GM23338 (cell line): ENCODE data around the gene STAU1. TPM values are rescaled to one million over a fixed set of nuclear protein-coding genes. Genes with fewer than 3 reads are reported as not detected.

ENCODE experiments used
- ATAC-seq: fragments of 200-7000 bp; cut with Tn5 transposase; 3 replicates; pipeline ENCODE4 v1.9.1; 2020
- DNase-seq: peaks from one replicate; pipeline ENCODE4 v3.0.0-alpha.2; 2015; ENCODE audit warnings: low spot score
- H2AFZ ChIP-seq: fragments of 200-600 bp; sonication (generic); 2 replicates; pipeline ENCODE4 v1.8.0; 2016; ENCODE audit warnings: antibody characterized with exemption, mild to moderate bottlenecking, moderate library complexity
- H3F3A ChIP-seq: fragments of 200-600 bp; sonication (generic); replicated peaks from 2 replicates; pipeline ENCODE4 v1.8.0; 2017; ENCODE audit warnings: antibody characterized with exemption, mixed run types, low read depth
- H3K27ac ChIP-seq: fragments of 200-600 bp; sonication (generic); 2 replicates; pipeline ENCODE4 v1.6.1; 2016; ENCODE audit warnings: low read depth
- H3K27me3 ChIP-seq: fragments of 200-600 bp; sonication (generic); 2 replicates; pipeline ENCODE4 v1.8.0; 2016; ENCODE audit warnings: mild to moderate bottlenecking, mixed run types, moderate library complexity; ENCODE audit not compliant: insufficient read depth
- H3K36me3 ChIP-seq: fragments of 200-600 bp; sonication (generic); 2 replicates; pipeline ENCODE4 v1.8.0; 2016; ENCODE audit warnings: mild to moderate bottlenecking; ENCODE audit not compliant: insufficient read depth
- H3K4me1 ChIP-seq: fragments of 200-600 bp; sonication (generic); 2 replicates; pipeline ENCODE4 v1.8.0; 2016; ENCODE audit warnings: mild to moderate bottlenecking, moderate library complexity; ENCODE audit not compliant: insufficient read depth
- H3K4me2 ChIP-seq: fragments of 200-600 bp; sonication (generic); 2 replicates; pipeline ENCODE4 v1.7.1; 2017; ENCODE audit warnings: mixed run types
- H3K4me3 ChIP-seq: fragments of 200-600 bp; sonication (generic); 2 replicates; pipeline ENCODE4 v1.6.1; 2016; ENCODE audit warnings: mixed run types
- H3K79me2 ChIP-seq: fragments of 200-600 bp; sonication (generic); replicated peaks from 2 replicates; pipeline ENCODE4 v1.8.0; 2017; ENCODE audit warnings: mild to moderate bottlenecking; ENCODE audit not compliant: insufficient read depth
- H3K9me2 ChIP-seq: fragments of 200-600 bp; sonication (generic); 2 replicates; pipeline ENCODE4 v1.8.0; 2017; ENCODE audit not compliant: insufficient read depth
- H4K20me1 ChIP-seq: fragments of 200-600 bp; sonication (generic); replicated peaks from 2 replicates; pipeline ENCODE4 v1.8.0; 2017; ENCODE audit warnings: mild to moderate bottlenecking; ENCODE audit not compliant: insufficient read depth
- H3K27ac Mint-ChIP-seq: 2 replicates; pipeline ENCODE4 v1.8.0; 2020; ENCODE audit warnings: inconsistent platforms, mild to moderate bottlenecking, moderate library complexity, mixed read lengths
- H3K27me3 Mint-ChIP-seq: 3 replicates; pipeline ENCODE4 v1.8.0; 2022; ENCODE audit warnings: low read depth, mild to moderate bottlenecking, moderate library complexity, mixed read lengths, inconsistent platforms; ENCODE audit not compliant: insufficient read depth, poor library complexity
- H3K36me3 Mint-ChIP-seq: 3 replicates; pipeline ENCODE4 v1.8.0; 2021; ENCODE audit warnings: low read depth, mild to moderate bottlenecking, inconsistent platforms, moderate library complexity, mixed read lengths
- H3K4me1 Mint-ChIP-seq: 3 replicates; pipeline ENCODE4 v1.8.0; 2020; ENCODE audit warnings: mild to moderate bottlenecking, inconsistent platforms, mixed read lengths
- H3K4me3 Mint-ChIP-seq: 3 replicates; pipeline ENCODE4 v1.8.0; 2021; ENCODE audit warnings: moderate library complexity, mild to moderate bottlenecking, inconsistent platforms, mixed read lengths
- H3K9me3 Mint-ChIP-seq: 3 replicates; pipeline ENCODE4 v1.8.0; 2020; ENCODE audit warnings: moderate library complexity, mild to moderate bottlenecking, inconsistent platforms, mixed read lengths
- CREB1 ChIP-seq: fragments of 250-450 bp; sonication (Bioruptor Pico); IDR thresholded peaks from 2 replicates; pipeline ENCODE4 v1.5.0; 2020; ENCODE audit warnings: low read depth, mild to moderate bottlenecking, moderate library complexity
- CTCF ChIP-seq, 2 experiments: fragments of 200-600 bp in 1 of 2; sonication (generic) in 1 of 2; conservative IDR thresholded peaks; 2 replicates each; pipeline versions ENCODE4 v1.5.1 to v1.6.1; 2016 to 2017; ENCODE audit warnings: antibody characterized with exemption in 2 of 2, low read depth in 2 of 2, mild to moderate bottlenecking in 2 of 2, moderate library complexity in 1 of 2
- ETS1 ChIP-seq: IDR thresholded peaks from 2 replicates; pipeline ENCODE4 v1.6.1; 2016; ENCODE audit warnings: antibody characterized with exemption
- EZH2 ChIP-seq: fragments of 200-600 bp; sonication (generic); IDR thresholded peaks from one replicate; pipeline ENCODE4 v1.8.0; 2017; ENCODE audit warnings: antibody characterized with exemption, mild to moderate bottlenecking, low read depth; ENCODE audit not compliant: unreplicated experiment
- EZH2phosphoT487 ChIP-seq: fragments of 200-600 bp; sonication (generic); IDR thresholded peaks from one replicate; pipeline ENCODE4 v1.8.1; 2018; ENCODE audit warnings: antibody characterized with exemption; ENCODE audit not compliant: unreplicated experiment
- JUNB ChIP-seq: IDR thresholded peaks from one replicate; pipeline ENCODE4 v1.6.1; 2016; ENCODE audit warnings: antibody characterized with exemption; ENCODE audit not compliant: unreplicated experiment
- NANOG ChIP-seq: IDR thresholded peaks from 2 replicates; pipeline ENCODE4 v1.6.1; 2016; ENCODE audit warnings: antibody characterized with exemption, borderline replicate concordance
- REST ChIP-seq: IDR thresholded peaks from one replicate; pipeline ENCODE4 v1.6.1; 2018; ENCODE audit warnings: antibody characterized with exemption; ENCODE audit not compliant: unreplicated experiment
- STAT1 ChIP-seq: IDR thresholded peaks from one replicate; pipeline ENCODE4 v1.6.1; 2016; ENCODE audit warnings: antibody characterized with exemption; ENCODE audit not compliant: unreplicated experiment
- ZNF114 ChIP-seq: fragments of 250-450 bp; sonication (Bioruptor Pico); IDR thresholded peaks from 2 replicates; pipeline ENCODE4 v1.5.0; 2020; ENCODE audit warnings: mild to moderate bottlenecking, moderate library complexity
- ZNF462 ChIP-seq: fragments of 250-450 bp; sonication (Bioruptor Pico); IDR thresholded peaks from 2 replicates; pipeline ENCODE4 v1.5.0; 2020; ENCODE audit warnings: mild to moderate bottlenecking, moderate library complexity
- polyA plus RNA-seq: library from polyadenylated mRNA; unstranded; fragments of >200 nt; fragmentation: Nextera tagmentation; extraction: Ambion mirVana; gene quantifications from 2 replicates; pipeline ENCODE4 v1.2.1, GENCODE V29; 2016
- total RNA-seq: library from RNA; depleted of rRNA; stranded (reverse); fragments of >200 nt; shearing (Covaris generic); gene quantifications from 2 replicates; pipeline ENCODE4 v1.2.3, GENCODE V29; 2014

The STAU1 gene
- total and polyA plus RNA-seq, 2 experiments from 2014 or later: 102 TPM

- no peak for TF ChIP-seq ZNF462 (CRISPR knock-in tag)
These were observed 65.2 kb downstream of the STAU1 start (continued) for GRCh38 chr20:49122920-49123319.

- no peak for ATAC-seq
- H3K79me2 ChIP-seq: 0 out of 2 replicates have a peak, but pooled peaks cover 5% of the 10 kb centered on the region
- H3K27ac ChIP-seq: 0 out of 2 replicates have a peak overlapping the region, but pooled peaks have one; percentile 26
- no peak overlapping the region for H3K27ac Mint-ChIP-seq
- H3K4me2 ChIP-seq: no peak overlapping the region
- no peak overlapping the region for H3K4me3 ChIP-seq
- no peaks in the 10 kb centered on the region for H3K4me1 Mint-ChIP-seq
- no peaks in the 10 kb centered on the region for H3K27me3 Mint-ChIP-seq
- H3F3A ChIP-seq: peaks cover 3% of the 10 kb centered on the region; the same call in 1 of the 2 replicates
- peaks cover 81% of the 10 kb centered on the region for H3K36me3 Mint-ChIP-seq
- H3K4me3 Mint-ChIP-seq: no peak overlapping the region
- peaks cover 70% of the 10 kb centered on the region for H3K36me3 ChIP-seq
- DNase-seq: no peak
- H3K4me1 ChIP-seq: no peaks in the 10 kb centered on the region
- H3K27me3 ChIP-seq: no peaks in the 10 kb centered on the region
- no peak overlapping the region for H2AFZ ChIP-seq
- H3K9me3 Mint-ChIP-seq: no peaks in the 10 kb centered on the region
- H4K20me1 ChIP-seq: peaks cover 14% of the 10 kb centered on the region
- no peaks in the 10 kb centered on the region for H3K9me2 ChIP-seq
- TF ChIP-seq ZNF114 (CRISPR knock-in tag) (no peak), ETS1 (no peak), EZH2phosphoT487 (no peak), CREB1 (no peak), NANOG (no peak), JUNB (no peak), EZH2 (no peak), CTCF (conservative IDR thresholded peaks at IDR 0.05; ENCODE audit: low read depth in 2 of 2) (no peak), REST (no peak), STAT1 (no peak)
These were observed 68.1 kb downstream of the STAU1 start for GRCh38 chr20:49119988-49120387.
